ENCODE measurements around the gene CNN3. TPM values are rescaled to one million over a fixed set of nuclear protein-coding genes. Genes with fewer than 3 reads are reported as not detected.

The CNN3 gene
- total and polyA plus RNA-seq, 2 donors (not counting 3 experiments of a cell fraction or from before 2014, with no cell fraction given): 174 to 392 TPM

DNA sequence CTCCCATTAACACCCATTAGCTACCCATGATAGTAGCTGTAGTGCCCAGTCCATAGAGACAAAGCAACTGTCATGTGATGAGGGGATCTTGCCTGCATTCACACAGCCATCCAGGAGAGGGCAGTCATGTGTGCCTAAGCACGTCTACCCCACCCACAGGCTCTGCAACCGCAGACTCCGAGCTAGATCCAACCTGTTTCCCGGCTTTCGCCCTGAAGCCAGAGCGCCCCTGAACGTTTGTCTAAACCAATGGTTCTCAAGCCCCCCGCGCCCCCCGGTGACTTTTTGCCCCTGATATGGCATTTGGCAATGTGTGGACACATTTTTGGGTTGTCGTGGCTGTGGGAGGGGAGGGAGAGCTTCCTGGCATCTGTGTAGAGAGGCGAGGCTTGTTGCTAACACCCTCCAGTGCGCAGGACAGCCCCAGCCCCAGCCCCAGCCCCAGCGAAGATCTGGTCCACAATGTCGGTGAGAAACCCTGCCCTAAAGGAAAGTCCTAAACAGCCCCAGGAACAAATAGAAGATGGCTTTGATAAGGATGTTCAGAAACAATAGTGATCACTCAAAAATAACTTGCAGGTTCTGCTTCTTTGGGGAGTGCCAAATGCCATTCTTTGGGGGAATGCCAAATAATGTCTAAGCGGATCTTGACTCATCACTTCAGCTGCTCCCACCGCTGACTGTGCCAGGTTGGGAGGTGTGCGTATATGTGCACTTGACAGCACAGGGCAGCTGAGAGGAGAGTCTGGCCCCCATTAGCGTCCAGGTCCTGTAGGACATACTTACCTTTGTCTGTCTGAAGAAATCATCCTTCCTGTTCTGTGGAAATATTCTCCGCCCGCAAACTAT is 72.2 kb downstream of the CNN3 start:
- H3K27me3 ChIP-seq (ENCODE audit: control insufficient read depth in 2 of 2, insufficient read depth in 2 of 2, low read length in 2 of 2): peaks cover 0 to 1% of the 10 kb centered on the region in 2 experiments
- intact Hi-C loops (cut with micrococcal nuclease) (loop anchor here (1.0 to 5.0 kb wide), 8 partner anchors 9 to 380 kb away; partner anchors contain the start of gene RWDD3), dilution Hi-C loops (cut with MboI; ENCODE audit: extremely low pct_ligation_motif_present, low sequenced_read_pairs) (no loop called here)
- FAIRE-seq (peak; percentile 94), DNase-seq (ENCODE audit: low read depth, low spot score) (peak; percentile 94)
- no peaks in the 10 kb centered on the region for H3K79me2 ChIP-seq (ENCODE audit: control insufficient read depth, insufficient read depth, low read length)
- peak overlapping the region; percentile 40 for H3K9ac ChIP-seq (replicated peaks; ENCODE audit: extremely low read depth, insufficient read depth, low read length)
- H3K36me3 ChIP-seq (ENCODE audit: control insufficient read depth in 2 of 2, extremely low read depth in 1 of 2, insufficient read depth in 2 of 2, low read length in 2 of 2): no peaks in the 10 kb centered on the region
- BruUV-seq (replicated peaks): no TSS peak
- ChIA-PET POLR2A (interaction anchor here (0.6 to 1.5 kb wide), 4 partner anchors 11 to 187 kb away, joined by 3 to 12 read pairs (median 5); partner anchors contain the start of gene CNN3), CTCF (interaction anchor here (0.6 to 10.0 kb wide), 64 partner anchors 9 to 391 kb away, joined by 3 to 360 read pairs (median 7); partner anchors contain the start of genes ALG14, CNN3 and RWDD3)
- H3K4me3 ChIP-seq (replicated peaks in 1 of 3; ENCODE audit: insufficient read depth in 1 of 3, low read depth in 1 of 3, low read length in 3 of 3): peak overlapping the region in 2 of 3 experiments; percentile 20 to 27
- peak; percentile 89 for TF ChIP-seq JUN (IDR thresholded peaks at IDR 0.05; ENCODE audit: borderline replicate concordance, insufficient read depth, insufficient read length, low read depth)
- TF ChIP-seq, protein P1, sequence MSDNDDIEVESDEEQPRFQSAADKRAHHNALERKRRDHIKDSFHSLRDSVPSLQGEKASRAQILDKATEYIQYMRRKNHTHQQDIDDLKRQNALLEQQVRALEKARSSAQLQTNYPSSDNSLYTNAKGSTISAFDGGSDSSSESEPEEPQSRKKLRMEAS (IDR thresholded peaks at IDR 0.05; ENCODE audit: insufficient read depth, insufficient read length): peak; percentile 62
- peak; percentile 81 for TF ChIP-seq POLR2AphosphoS5 (IDR thresholded peaks at IDR 0.05; ENCODE audit: insufficient read depth, low read depth, low read length)
- peak; percentile 95 for TF ChIP-seq FOS (IDR thresholded peaks at IDR 0.05; ENCODE audit: borderline replicate concordance, insufficient read depth, low read length)
- no peak for TF ChIP-seq EZH2 (IDR thresholded peaks at IDR 0.05; ENCODE audit: borderline replicate concordance, low read depth, low read length, severe bottlenecking)
- peak; percentile 48 for TF ChIP-seq POLR2A (IDR thresholded peaks at IDR 0.05; ENCODE audit: low read depth, low read length)
- no peak for TF ChIP-seq MYC (IDR thresholded peaks at IDR 0.05; ENCODE audit: low read depth, low read length)
- TF ChIP-seq GATA2 (IDR thresholded peaks at IDR 0.05; ENCODE audit: insufficient read depth, insufficient read length, low read depth, low read length): peak; percentile 87
- TF ChIP-seq, protein P2, sequence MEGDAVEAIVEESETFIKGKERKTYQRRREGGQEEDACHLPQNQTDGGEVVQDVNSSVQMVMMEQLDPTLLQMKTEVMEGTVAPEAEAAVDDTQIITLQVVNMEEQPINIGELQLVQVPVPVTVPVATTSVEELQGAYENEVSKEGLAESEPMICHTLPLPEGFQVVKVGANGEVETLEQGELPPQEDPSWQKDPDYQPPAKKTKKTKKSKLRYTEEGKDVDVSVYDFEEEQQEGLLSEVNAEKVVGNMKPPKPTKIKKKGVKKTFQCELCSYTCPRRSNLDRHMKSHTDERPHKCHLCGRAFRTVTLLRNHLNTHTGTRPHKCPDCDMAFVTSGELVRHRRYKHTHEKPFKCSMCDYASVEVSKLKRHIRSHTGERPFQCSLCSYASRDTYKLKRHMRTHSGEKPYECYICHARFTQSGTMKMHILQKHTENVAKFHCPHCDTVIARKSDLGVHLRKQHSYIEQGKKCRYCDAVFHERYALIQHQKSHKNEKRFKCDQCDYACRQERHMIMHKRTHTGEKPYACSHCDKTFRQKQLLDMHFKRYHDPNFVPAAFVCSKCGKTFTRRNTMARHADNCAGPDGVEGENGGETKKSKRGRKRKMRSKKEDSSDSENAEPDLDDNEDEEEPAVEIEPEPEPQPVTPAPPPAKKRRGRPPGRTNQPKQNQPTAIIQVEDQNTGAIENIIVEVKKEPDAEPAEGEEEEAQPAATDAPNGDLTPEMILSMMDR (IDR thresholded peaks at IDR 0.05; ENCODE audit: extremely low read depth in 1 of 2, insufficient read depth in 1 of 2, low read depth in 1 of 2, low read length in 2 of 2): peak; percentile 90 to 93
- H3K4me2 ChIP-seq (ENCODE audit: insufficient read depth, low read length): peak overlapping the region; percentile 58
- no peaks in the 10 kb centered on the region for H3K9me3 ChIP-seq (replicated peaks; ENCODE audit: control insufficient read depth, insufficient read depth, low read length)
- no peaks in the 10 kb centered on the region for H4K20me1 ChIP-seq (replicated peaks; ENCODE audit: control insufficient read depth, extremely low read depth, insufficient read depth, low read length)
- H3K27ac ChIP-seq (ENCODE audit: insufficient read depth, low read depth, low read length): peak overlapping the region; percentile 57
- H3K4me1 ChIP-seq (ENCODE audit: control insufficient read depth, extremely low read depth, insufficient read depth, low read length): peaks cover 16% of the 10 kb centered on the region
- H2AFZ ChIP-seq (ENCODE audit: low read depth, low read length): peak overlapping the region; percentile 51
- no peaks in the 10 kb centered on the region for H3K9me1 ChIP-seq (replicated peaks; ENCODE audit: control insufficient read depth, extremely low read depth, insufficient read depth, low read length)

Measured in endothelial cell of umbilical vein (primary cell).